SJSA1 (cell line): ENCODE measurements around the gene RAG1. TPM values are rescaled to one million over a fixed set of nuclear protein-coding genes. Genes with fewer than 3 reads are reported as not detected.

Experiments
- DNase-seq, 2 experiments: peaks; one replicate each; pipeline ENCODE4 v3.0.0-alpha.2; 2015 to 2020; ENCODE audit warnings: low spot score in 2 of 2, low read depth in 1 of 2
- H3K27ac ChIP-seq: fragments of 250-450 bp; sonication (Bioruptor Pico); 2 replicates; pipeline ENCODE4 v1.5.1; 2020; ENCODE audit warnings: mild to moderate bottlenecking, moderate library complexity
- H3K27me3 ChIP-seq: fragments of 250-450 bp; sonication (Bioruptor Pico); replicated peaks from 2 replicates; pipeline ENCODE4 v1.5.1; 2020; ENCODE audit warnings: mild to moderate bottlenecking, moderate library complexity
- H3K36me3 ChIP-seq: fragments of 250-450 bp; sonication (Bioruptor Pico); 2 replicates; pipeline ENCODE4 v1.5.1; 2020; ENCODE audit warnings: mild to moderate bottlenecking
- H3K4me1 ChIP-seq: fragments of 250-450 bp; sonication (Bioruptor Pico); replicated peaks from 2 replicates; pipeline ENCODE4 v1.6.1; 2021; ENCODE audit warnings: mild to moderate bottlenecking
- H3K4me3 ChIP-seq: fragments of 250-450 bp; sonication (Bioruptor Pico); 2 replicates; pipeline ENCODE4 v1.5.1; 2020; ENCODE audit warnings: mild to moderate bottlenecking
- H3K9me3 ChIP-seq: fragments of 250-450 bp; sonication (Bioruptor Pico); replicated peaks from 2 replicates; pipeline ENCODE4 v1.5.1; 2020; ENCODE audit warnings: mild to moderate bottlenecking
- total RNA-seq: library from RNA; depleted of rRNA; stranded (reverse); fragments of >200 nt; shearing (Covaris generic); gene quantifications from 2 replicates; pipeline ENCODE4 v1.2.3, GENCODE V29; 2014; rRNA removed

The RAG1 gene
- total RNA-seq, 1 experiment from 2014 or later: 0.45 TPM

- H3K4me1 ChIP-seq: no peaks in the 10 kb centered on the region
- no peak overlapping the region for H3K4me3 ChIP-seq
- H3K36me3 ChIP-seq: no peaks in the 10 kb centered on the region
- H3K27me3 ChIP-seq: no peaks in the 10 kb centered on the region
- H3K9me3 ChIP-seq: no peaks in the 10 kb centered on the region
- no peak for DNase-seq
- no peak overlapping the region for H3K27ac ChIP-seq
Observed at GRCh38 chr11:36623494-36623893, 55.7 kb downstream of the RAG1 start.

- no peak overlapping the region for H3K27ac ChIP-seq
- no peak for DNase-seq
Observed at GRCh38 chr11:36627006-36627405, 59.2 kb downstream of the RAG1 start.

GRCh38 chr11:36627471-36627870 lies 59.7 kb downstream of the RAG1 start:
- no peaks in the 10 kb centered on the region for H3K36me3 ChIP-seq
- H3K4me1 ChIP-seq: no peaks in the 10 kb centered on the region
- H3K27ac ChIP-seq: no peak overlapping the region
- no peak for DNase-seq
- no peaks in the 10 kb centered on the region for H3K27me3 ChIP-seq
- no peak overlapping the region for H3K4me3 ChIP-seq
- no peaks in the 10 kb centered on the region for H3K9me3 ChIP-seq

More at GRCh38 chr11:36627006-36627405, 59.2 kb downstream of the RAG1 start:
- Histone ChIP-seq H3K4me3 (no peak overlapping the region), H3K4me1 (no peaks in the 10 kb centered on the region), H3K27me3 (no peaks in the 10 kb centered on the region), H3K9me3 (no peaks in the 10 kb centered on the region), H3K36me3 (no peaks in the 10 kb centered on the region)

- no peaks in the 10 kb centered on the region for H3K36me3 ChIP-seq
- no peak for DNase-seq
- no peak overlapping the region for H3K27ac ChIP-seq
- H3K4me1 ChIP-seq: no peaks in the 10 kb centered on the region
- H3K9me3 ChIP-seq: no peaks in the 10 kb centered on the region
- H3K27me3 ChIP-seq: no peaks in the 10 kb centered on the region
- H3K4me3 ChIP-seq: no peak overlapping the region
Observed at GRCh38 chr11:36628141-36628540, 60.3 kb downstream of the RAG1 start.

- H3K4me3 ChIP-seq: no peak overlapping the region
- no peaks in the 10 kb centered on the region for H3K27me3 ChIP-seq
- H3K9me3 ChIP-seq: no peaks in the 10 kb centered on the region
- no peaks in the 10 kb centered on the region for H3K36me3 ChIP-seq
- DNase-seq: no peak
- no peak overlapping the region for H3K27ac ChIP-seq
- no peaks in the 10 kb centered on the region for H3K4me1 ChIP-seq
Observed at GRCh38 chr11:36628765-36629244, 61.0 kb downstream of the RAG1 start.

Other genes with a start within 250 kb of the RAG1 start
- 7.7 and 9.2 TPM in 2 replicates for gene TRAF6, start 57.7 kb upstream of the RAG1 start, total RNA-seq
- gene IFTAP, start 26.5 kb downstream of the RAG1 start, total RNA-seq: 25.5 and 52.9 TPM in 2 replicates
- gene RAG2, start 30.2 kb downstream of the RAG1 start, total RNA-seq: not detected in 2 replicates